Stimulated activated naive CD4-positive, alpha-beta T cell treated with Interleukin-2 at 50 U/mL for 16 hours (primary cell): ENCODE data around the gene LSS.
"Not testable (repeated sequence)": the region's sequence is repeated elsewhere in the genome, so short reads cannot be mapped to it uniquely, and the experiment has no call there.

Experiments
- DNase-seq: peaks from one replicate; lab custom pipeline; 2025; lab: John Stamatoyannopoulos, UW

Gene LSS

DNA sequence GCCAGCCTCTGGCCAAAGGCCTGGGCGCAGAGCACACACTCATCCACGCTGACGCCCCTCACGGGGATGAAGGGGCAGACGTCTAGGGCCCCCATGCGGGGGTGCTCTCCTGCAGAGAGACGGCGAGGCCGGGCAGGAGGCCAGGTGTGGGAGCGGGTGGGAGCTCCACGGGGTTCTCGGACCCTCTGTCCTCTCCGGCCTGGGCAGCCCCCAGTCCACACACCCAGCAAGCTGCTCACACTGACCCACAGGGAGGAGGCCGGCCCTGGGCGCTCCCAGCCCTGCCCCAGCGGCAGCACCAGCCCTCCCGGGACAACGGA, 75.7 kb downstream of the LSS start:
- DNase-seq, result no peak

- DNase-seq, result no peak
These were observed 76.3 kb downstream of the LSS start for GRCh38 chr21:46151989-46152926.

DNA sequence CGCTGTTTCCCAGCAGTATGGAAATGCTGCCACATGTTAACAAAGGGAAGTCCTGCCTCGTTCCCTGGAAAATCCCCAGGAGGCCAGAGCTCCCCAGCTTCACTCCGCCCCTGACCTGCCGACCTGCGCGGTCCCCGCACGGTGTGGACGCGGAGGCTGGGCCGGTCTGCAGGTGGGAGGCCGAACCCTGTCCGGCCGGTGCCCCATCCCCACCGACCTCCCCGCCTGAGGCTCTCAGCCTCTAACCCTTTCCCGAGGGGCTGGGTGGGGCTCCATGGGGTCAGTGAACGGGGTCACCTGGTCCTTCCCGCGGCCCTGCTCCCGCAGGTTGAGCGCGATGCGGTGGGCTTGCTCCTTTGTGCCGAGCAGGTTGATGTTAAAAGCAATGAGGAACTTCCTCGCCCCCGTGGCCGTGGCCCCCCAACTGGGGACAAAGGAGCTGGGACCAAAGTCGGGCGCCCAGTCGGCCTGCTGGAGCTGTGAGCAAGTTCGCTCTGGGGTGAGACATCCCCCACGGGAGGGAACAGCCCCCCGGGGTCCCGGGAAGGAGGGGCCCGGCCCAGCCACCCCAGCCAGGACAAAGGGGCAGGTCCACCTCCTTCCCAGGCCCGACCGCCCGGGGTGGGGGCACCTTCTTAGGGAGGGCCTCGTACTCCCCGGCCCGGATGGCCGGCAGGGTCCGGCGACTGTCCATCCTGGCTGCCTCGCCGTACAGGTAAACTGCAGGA, 77.1 kb downstream of the LSS start:
- no peak for DNase-seq

GRCh38 chr21:46150491-46151121, 78.0 kb downstream of the LSS start:
- DNase-seq, result no peak

GRCh38 chr21:46150073-46150472, 78.5 kb downstream of the LSS start:
- no peak for DNase-seq

- DNase-seq, result no peak
These were observed 79.2 kb downstream of the LSS start for GRCh38 chr21:46149205-46149901.

DNA sequence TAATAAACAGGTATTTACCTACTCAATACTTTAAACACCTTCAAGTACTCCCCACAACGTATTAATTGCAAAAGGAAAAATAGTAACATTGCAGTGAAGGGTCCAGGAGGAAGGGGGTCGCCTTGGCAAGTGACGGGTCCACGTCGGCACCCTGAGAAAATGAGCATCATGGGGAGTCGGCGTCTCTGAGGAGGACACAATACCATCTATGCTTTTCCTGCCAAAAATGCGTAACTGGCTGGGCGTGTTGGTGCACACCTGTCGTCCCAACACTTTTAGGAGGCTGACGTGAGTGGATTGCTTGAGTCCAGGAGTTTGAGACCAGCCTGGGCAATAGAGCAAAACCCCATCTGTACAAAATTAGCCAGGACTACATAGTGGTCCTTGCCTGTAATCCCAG, 80.5 kb downstream of the LSS start:
- no peak for DNase-seq

GRCh38 chr21:46147429-46147828, 81.1 kb downstream of the LSS start:
- DNase-seq, result peak; percentile 12

DNA sequence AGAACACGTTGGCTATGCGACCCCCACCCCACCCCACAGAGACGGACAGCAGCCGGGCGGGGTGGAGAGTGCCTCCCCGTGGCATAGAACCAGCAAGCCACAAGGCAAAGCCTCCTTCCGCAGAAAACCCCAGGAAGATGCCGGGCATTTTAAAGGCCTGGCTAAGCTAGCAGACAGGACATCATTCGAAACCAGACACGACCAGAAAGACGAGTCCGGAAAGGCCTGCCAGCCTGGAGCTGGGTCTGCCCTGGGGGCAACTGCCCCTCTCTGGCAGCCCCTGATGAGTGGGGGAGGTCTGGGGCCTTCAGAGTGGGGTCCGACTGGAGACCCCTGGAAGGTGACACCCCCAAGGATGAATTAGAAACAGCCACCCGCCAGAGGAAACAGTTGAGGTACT, 81.7 kb downstream of the LSS start:
- no peak for DNase-seq

- DNase-seq, result no peak
These were observed 82.5 kb downstream of the LSS start for GRCh38 chr21:46145840-46146691.

DNA sequence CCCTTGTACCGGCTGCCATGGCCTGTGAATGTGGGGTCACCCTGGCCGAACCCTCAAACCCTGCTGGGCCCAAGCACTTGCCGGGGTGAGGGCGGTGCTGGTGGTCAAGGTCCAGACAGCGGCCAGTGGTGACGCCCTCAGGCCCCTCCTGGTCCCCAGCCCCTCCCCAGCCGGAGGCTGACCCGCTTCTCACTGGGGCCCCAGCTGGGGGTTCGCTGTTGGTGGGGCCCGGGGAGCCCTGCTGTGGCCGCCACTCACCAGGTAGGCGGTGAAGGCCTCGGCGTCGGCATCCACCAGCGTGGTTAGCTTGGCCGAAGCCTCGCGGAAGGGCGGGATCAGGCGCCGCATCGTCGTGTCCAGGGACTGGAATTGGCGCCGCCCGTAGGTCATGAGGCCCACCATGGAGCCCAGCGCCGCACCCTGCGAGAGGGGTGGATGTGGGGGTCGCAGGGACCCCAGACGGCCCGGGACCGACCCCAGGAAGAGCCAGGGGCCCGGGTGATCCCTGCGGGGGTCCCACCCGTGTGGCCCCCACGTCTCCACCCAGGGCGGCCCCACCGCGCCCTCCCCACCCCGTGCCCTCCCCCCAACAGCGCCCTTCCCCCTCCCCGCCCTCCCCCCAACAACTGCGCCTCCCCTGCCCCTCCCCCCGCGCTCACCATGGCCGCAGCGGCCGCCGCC, 83.3 kb downstream of the LSS start:
- DNase-seq, result no peak

- no peak for DNase-seq
These were observed 84.0 kb downstream of the LSS start for GRCh38 chr21:46144464-46145070.

- no peak for DNase-seq
These were observed 85.7 kb downstream of the LSS start for GRCh38 chr21:46142582-46143473.

DNA sequence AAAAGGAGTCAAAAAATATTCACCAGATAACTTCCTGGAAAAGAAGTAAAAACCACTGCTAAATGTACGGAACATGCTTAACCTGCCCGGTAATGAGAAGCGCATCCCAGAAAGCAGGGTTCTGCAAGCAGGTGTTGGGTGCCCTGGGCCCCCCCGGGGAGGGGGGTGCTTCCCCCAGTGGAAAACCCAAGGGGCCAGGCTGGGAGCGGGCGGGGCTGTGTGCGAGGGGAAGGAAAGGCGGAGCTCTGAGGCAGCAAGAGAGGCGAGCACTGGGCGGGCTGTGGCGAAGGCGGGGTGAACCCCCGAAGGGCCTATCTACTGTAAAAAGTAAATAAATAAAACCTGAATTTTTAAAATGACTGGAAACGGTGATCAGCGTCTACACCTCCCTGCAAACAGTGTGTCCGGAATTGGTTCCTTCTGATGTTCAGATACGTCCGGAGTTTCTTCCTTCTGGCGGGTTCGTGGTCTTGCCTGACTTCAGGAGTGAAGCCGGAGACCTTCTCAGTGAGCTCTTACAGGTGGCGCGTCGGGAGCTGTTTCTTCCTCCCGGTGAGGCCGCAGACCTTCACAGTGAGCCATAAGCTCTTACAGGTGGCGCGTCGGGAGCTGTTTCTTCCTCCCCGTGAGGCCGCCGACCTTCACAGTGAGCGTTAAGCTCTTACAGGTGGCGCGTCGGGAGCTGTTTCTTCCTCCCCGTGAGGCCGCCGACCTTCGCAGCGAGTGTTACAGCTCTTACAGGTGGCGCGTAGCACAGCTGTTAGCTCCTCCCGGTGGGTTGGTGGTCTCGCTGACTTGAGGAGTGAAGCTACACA, 86.6 kb downstream of the LSS start:
- no peak for DNase-seq

- DNase-seq, result not testable (repeated sequence)
These were observed 88.1 kb downstream of the LSS start for GRCh38 chr21:46140352-46141003.

DNA sequence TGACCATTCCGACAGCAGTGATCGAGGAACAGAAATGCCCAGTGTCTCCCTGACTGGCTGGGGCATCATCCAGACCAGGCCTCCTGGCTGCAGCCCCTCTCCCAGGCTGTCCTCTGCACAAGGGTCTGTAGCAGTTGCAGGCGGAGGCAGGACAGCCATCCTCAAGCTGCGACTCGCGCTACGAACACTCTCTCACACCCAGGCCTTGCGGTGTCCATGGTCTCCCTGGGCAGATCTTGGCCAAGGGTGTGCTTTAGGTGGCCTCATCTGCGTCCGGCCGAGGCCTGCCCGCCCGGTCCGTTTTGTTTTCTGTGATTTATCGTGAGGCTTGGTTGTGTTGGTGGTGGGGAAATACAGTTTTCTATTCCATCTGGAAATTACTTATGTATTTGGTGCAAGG, 88.9 kb downstream of the LSS start:
- no peak for DNase-seq

- DNase-seq, result no peak
These were observed 90.1 kb downstream of the LSS start for GRCh38 chr21:46138383-46138970.
